K562 (cell line): ENCODE data around the gene DIP2B. TPM values are rescaled to one million over a fixed set of nuclear protein-coding genes. Genes with fewer than 3 reads are reported as not detected.

Experiments
- ARID2 ChIP-seq: fragments of 450-650 bp; IDR thresholded peaks from 2 replicates; pipeline ENCODE4 v1.6.1; 2017; ENCODE audit warnings: antibody characterized with exemption, mild to moderate bottlenecking
- ARID4B ChIP-seq: sonication (generic); formaldehyde crosslinking; IDR thresholded peaks from 2 replicates; pipeline ENCODE4 v1.8.0; 2022; ENCODE audit warnings: mild to moderate bottlenecking, missing genetic modification reagents
- CHD1 ChIP-seq: fragments of 200-600 bp; sonication (generic); IDR thresholded peaks from one replicate; pipeline ENCODE4 v1.6.1; 2012; ENCODE audit warnings: mild to moderate bottlenecking, moderate library complexity, low read length, inconsistent platforms
- DLX4 ChIP-seq: fragments of 250-450 bp; sonication (Bioruptor Pico); IDR thresholded peaks from 2 replicates; pipeline ENCODE4 v1.6.1; 2021; ENCODE audit warnings: mild to moderate bottlenecking
- FOXP4 ChIP-seq: sonication (generic); formaldehyde crosslinking; IDR thresholded peaks from 2 replicates; pipeline ENCODE4 v1.8.0; 2022; ENCODE audit warnings: mild to moderate bottlenecking, missing genetic modification reagents, borderline replicate concordance
- KDM4B ChIP-seq, 2 experiments: fragments of 450-650 bp in 1 of 2; sonication (generic) in 1 of 2; IDR thresholded peaks; 2 replicates each; pipeline ENCODE4 v1.6.1; 2016 to 2017; ENCODE audit warnings: borderline replicate concordance in 2 of 2, antibody characterized with exemption in 1 of 2, low read depth in 1 of 2, mild to moderate bottlenecking in 1 of 2
- KLF13 ChIP-seq: fragments of 450-650 bp; IDR thresholded peaks from 2 replicates; pipeline ENCODE4 v1.6.1; 2016; ENCODE audit warnings: missing genetic modification characterization, low read depth, mild to moderate bottlenecking, missing compliant biosample characterization, moderate library complexity, borderline replicate concordance
- NEUROD1 ChIP-seq: fragments of 150-350 bp; IDR thresholded peaks from 2 replicates; pipeline ENCODE4 v1.6.1; 2014; ENCODE audit warnings: borderline replicate concordance, low read length, low read depth; ENCODE audit not compliant: partially characterized antibody
- NFE2 ChIP-seq: IDR thresholded peaks from 2 replicates; pipeline ENCODE4 v1.6.1; 2014; ENCODE audit warnings: antibody characterized with exemption, low read depth
- POLR2AphosphoS5 ChIP-seq: IDR thresholded peaks from 2 replicates; pipeline ENCODE4 v1.6.1; 2011; ENCODE audit warnings: mild to moderate bottlenecking, low read depth, low read length, moderate library complexity; ENCODE audit not compliant: control insufficient read depth, insufficient read depth
- RAD21 ChIP-seq, 2 experiments: fragments of 250-450 bp in 1 of 2; fragments of 450-650 bp in 1 of 2; sonication (Bioruptor Pico) in 1 of 2; formaldehyde crosslinking in 1 of 2; IDR thresholded peaks in 1 of 2; conservative IDR thresholded peaks in 1 of 2; 2 replicates each; pipeline versions ENCODE4 v1.4.0 to v1.8.0; 2020 to 2022; ENCODE audit warnings: mild to moderate bottlenecking in 2 of 2, moderate library complexity in 1 of 2
- TARDBP ChIP-seq: fragments of 450-650 bp; IDR thresholded peaks from 2 replicates; pipeline ENCODE4 v1.6.1; 2016
- THRAP3 ChIP-seq: fragments of 450-650 bp; IDR thresholded peaks from 2 replicates; pipeline ENCODE4 v1.6.1; 2016; ENCODE audit warnings: mild to moderate bottlenecking, inconsistent platforms, borderline replicate concordance
- ZNF232 ChIP-seq: sonication (generic); formaldehyde crosslinking; IDR thresholded peaks from 2 replicates; pipeline ENCODE4 v1.8.0; 2022; ENCODE audit warnings: mild to moderate bottlenecking, missing genetic modification reagents
- ZNF512 ChIP-seq: IDR thresholded peaks from 2 replicates; pipeline ENCODE4 v1.6.1; 2016; ENCODE audit warnings: missing genetic modification characterization, missing compliant biosample characterization
- ZNF57 ChIP-seq: fragments of 450-650 bp; formaldehyde crosslinking; IDR thresholded peaks from 2 replicates; pipeline ENCODE4 v1.4.0; 2020; ENCODE audit warnings: mild to moderate bottlenecking, moderate library complexity
- polyA plus RNA-seq, 8 experiments: library from polyadenylated mRNA; depleted of rRNA in 4 of 8; stranded (reverse) in 5 of 8; unstranded in 3 of 8; fragments of >200 nt; fragmentation: Nextera tagmentation in 2 of 8; fragmentation: Illumina TruSeq in 1 of 8; extraction: Ambion mirVana in 2 of 8; extraction: Trizol in 1 of 8; gene quantifications; 2 replicates each; pipeline versions ENCODE4 v1.2.1 to v1.2.3, GENCODE V29; 2011 to 2014; ENCODE audit warnings: inconsistent platforms in 1 of 8, missing spikeins in 1 of 8
- total RNA-seq, 7 experiments: library from RNA; depleted of rRNA in 6 of 7; stranded (reverse); fragments of >200 nt in 6 of 7; fragmentation: Illumina TruSeq in 2 of 7; extraction: Trizol in 2 of 7; gene quantifications; 2 replicates each; pipeline versions ENCODE4 v1.2.1 to v1.2.3, GENCODE V29; 2011 to 2021; ENCODE audit warnings: low replicate concordance in 1 of 7

Gene DIP2B
- total and polyA plus RNA-seq, 9 of the 15 experiments (the other 6 are each of a cell fraction or from before 2014, with no cell fraction given), result 4.6 to 26.1 (median 18.8) TPM

GRCh38 chr12:50589650-50590435, 85.1 kb downstream of the DIP2B start (continued):
- no peak for TF ChIP-seq FOXP4
- TF ChIP-seq ZNF512, result no peak
- no peak for TF ChIP-seq ZNF232 (CRISPR knock-in tag)
- TF ChIP-seq KDM4B (IDR thresholded peaks at IDR 0.05; ENCODE audit: borderline replicate concordance in 2 of 2, low read depth in 1 of 2), result no peak
- peak; percentile 82 for TF ChIP-seq NEUROD1
- TF ChIP-seq RAD21 (CRISPR knock-in tag; conservative IDR thresholded peaks at IDR 0.05 in 1 of 2, IDR thresholded peaks at IDR 0.05 in 1 of 2), result 0 out of 4 replicates have a peak, but pooled peaks have one; percentile 17 to 18
- TF ChIP-seq POLR2AphosphoS5, result peak; percentile 48; the same call in 1 of the 2 replicates
- TF ChIP-seq KLF13 (tag), result no peak
- TF ChIP-seq THRAP3, result no peak
- no peak for TF ChIP-seq NFE2
- no peak for TF ChIP-seq CHD1
- no peak for TF ChIP-seq DLX4 (CRISPR knock-in tag)
- TF ChIP-seq TARDBP, result no peak; the same call in 1 of the 2 replicates
- no peak for TF ChIP-seq ZNF57 (CRISPR knock-in tag)
- no peak for TF ChIP-seq ARID2
- no peak for TF ChIP-seq ARID4B
